ENCODE measurements around the gene ALOX12B.

GRCh38 chr17:8103549-8103948 lies 16.0 kb upstream of the ALOX12B start:
- no peak for TF ChIP-seq MAX (IDR thresholded peaks at IDR 0.05; ENCODE audit: insufficient read depth, insufficient read length)
- no peak for TF ChIP-seq CTCF (IDR thresholded peaks at IDR 0.05; ENCODE audit: extremely low read depth in 1 of 2, insufficient read depth in 1 of 2, low read depth in 1 of 2, low read length in 2 of 2)
- TF ChIP-seq MYC (IDR thresholded peaks at IDR 0.05; ENCODE audit: low read depth, low read length), result no peak
- no peak for TF ChIP-seq EZH2 (IDR thresholded peaks at IDR 0.05; ENCODE audit: borderline replicate concordance, low read depth, low read length, severe bottlenecking)
- no peak for TF ChIP-seq JUN (IDR thresholded peaks at IDR 0.05; ENCODE audit: borderline replicate concordance, insufficient read depth, insufficient read length, low read depth)
- TF ChIP-seq POLR2AphosphoS5 (IDR thresholded peaks at IDR 0.05; ENCODE audit: insufficient read depth, low read depth, low read length), result no peak
- no peak for TF ChIP-seq POLR2A (IDR thresholded peaks at IDR 0.05; ENCODE audit: low read depth, low read length)
- no peak for TF ChIP-seq GATA2 (IDR thresholded peaks at IDR 0.05; ENCODE audit: insufficient read depth, insufficient read length, low read depth, low read length)
- TF ChIP-seq FOS (IDR thresholded peaks at IDR 0.05; ENCODE audit: borderline replicate concordance, insufficient read depth, low read length), result no peak
